ENCODE measurements around the gene ITM2C. TPM values are rescaled to one million over a fixed set of nuclear protein-coding genes. Genes with fewer than 3 reads are reported as not detected.

ITM2C gene
- total and polyA plus RNA-seq, 2 experiments from 2014 or later, result 241 to 367 TPM

- no peak for TF ChIP-seq ZNF462 (CRISPR knock-in tag; IDR thresholded peaks at IDR 0.05)
- no peak for TF ChIP-seq STAT1 (IDR thresholded peaks at IDR 0.05; ENCODE audit: unreplicated experiment)
- TF ChIP-seq JUNB (IDR thresholded peaks at IDR 0.05; ENCODE audit: unreplicated experiment), result no peak
- no peak; the same call in none of the 2 replicates for TF ChIP-seq POLR2AphosphoS5 (IDR thresholded peaks at IDR 0.05; ENCODE audit: low read depth)
Measured at GRCh38 chr2:230868947-230869913, 4.5 kb downstream of the ITM2C start (continued).

GRCh38 chr2:230869914-230870543 lies 5.3 kb downstream of the ITM2C start:
- Mint-ChIP-seq H3K27ac (peak overlapping the region; percentile 96), H3K9me3 (no peaks in the 10 kb centered on the region), H3K27me3 (ENCODE audit: insufficient read depth, low read depth, poor library complexity) (peaks cover 20% of the 10 kb centered on the region), H3K4me3 (peak overlapping the region; percentile 75; the same call in 2 of the 3 replicates), H3K4me1 (peaks cover 62% of the 10 kb centered on the region), H3K36me3 (ENCODE audit: low read depth) (peaks cover 35% of the 10 kb centered on the region)
- peak overlapping the region; percentile 85 for H3K4me2 ChIP-seq
- H2AFZ ChIP-seq, result no peak overlapping the region
- TF ChIP-seq CTCF (conservative IDR thresholded peaks at IDR 0.05; ENCODE audit: low read depth in 2 of 2) (no peak), CREB1 (CRISPR knock-in tag; IDR thresholded peaks at IDR 0.05; ENCODE audit: low read depth) (no peak), POLR2AphosphoS5 (IDR thresholded peaks at IDR 0.05; ENCODE audit: low read depth) (no peak)
- H3K27me3 ChIP-seq (ENCODE audit: insufficient read depth), result no peaks in the 10 kb centered on the region
- H3F3A ChIP-seq (replicated peaks; ENCODE audit: low read depth), result 0 out of 2 replicates have a peak, but pooled peaks cover 9% of the 10 kb centered on the region
- H3K4me3 ChIP-seq, result peak overlapping the region; percentile 53; the same call in 1 of the 2 replicates
- peak overlapping the region; percentile 97; the same call in 1 of the 2 replicates for H3K27ac ChIP-seq (ENCODE audit: low read depth)
- H4K20me1 ChIP-seq (replicated peaks; ENCODE audit: insufficient read depth), result peaks cover 32% of the 10 kb centered on the region
- 0 out of 2 replicates have a peak, but pooled peaks cover under 1% of the 10 kb centered on the region for H3K36me3 ChIP-seq (ENCODE audit: insufficient read depth)
- no peak for DNase-seq (ENCODE audit: low spot score)
- no peaks in the 10 kb centered on the region for H3K9me2 ChIP-seq (ENCODE audit: insufficient read depth)
- H3K4me1 ChIP-seq (ENCODE audit: insufficient read depth), result peaks cover 60% of the 10 kb centered on the region
- peaks cover 95% of the 10 kb centered on the region for H3K79me2 ChIP-seq (replicated peaks; ENCODE audit: insufficient read depth)
- ATAC-seq, result no peak
